Renal cortex interstitium (tissue), 15 donors: Measurements from ENCODE around the gene CHST6. TPM values are rescaled to one million over a fixed set of nuclear protein-coding genes. Genes with fewer than 3 reads are reported as not detected.
A peak's percentile ranks its signal among the peaks of the same experiment; 100 is the strongest.
"Not testable (repeated sequence)": the region's sequence is repeated elsewhere in the genome, so short reads cannot be mapped to it uniquely, and the experiment has no call there.

Experiments used
- DNase-seq, 11 donors: peaks; one replicate each; pipeline ENCODE4 v3.0.0-alpha.2; 2013; ENCODE audit warnings: low read depth in 9 of 11, low spot score in 4 of 11; ENCODE audit errors: extremely low read depth in 1 of 11
- long read RNA-seq, 16 experiments: transcript quantifications; one replicate each; lab custom pipeline, GENCODE V29; 2026
- polyA plus RNA-seq, 3 donors: library from polyadenylated mRNA; unstranded; fragments of 120-200 nt; gene quantifications; one replicate each; pipeline ENCODE4 v1.2.1, GENCODE V29; 2013; ENCODE audit not compliant: insufficient read length in 3 of 3

Gene CHST6
- polyA plus RNA-seq, result 1 to 10 TPM in 1 of 3 donors, under 1 TPM in 2; 0.65 to 1.1 (median 0.81) TPM
- long read RNA-seq, donor 1, result 0 reads
- long read RNA-seq, donor 2, result 0 reads
- long read RNA-seq, donor 3, result 0 reads
- long read RNA-seq, donor 4, result 0 reads
- long read RNA-seq, donor 5, result 0 reads
- long read RNA-seq, donor 6, result 0 reads
- long read RNA-seq, donor 7, result 0 reads
- long read RNA-seq, donor 8, result 0 reads
- long read RNA-seq, donor 9, full-length matches to known transcripts, result 1 of 1 reads
- long read RNA-seq, donor 9, partial matches to known transcripts, result 0 of 1 reads
- long read RNA-seq, donor 9, other reads (novel, unspliced or antisense), result 0 of 1 reads
- long read RNA-seq, donor 10, result 0 reads
- long read RNA-seq, donor 11, result 0 reads
- long read RNA-seq, donor 12, result 0 reads
- long read RNA-seq, donor 13, result 0 reads
- long read RNA-seq, donor 14, result 0 reads
- long read RNA-seq, donor 15, result 0 reads
- long read RNA-seq, donor 16, result 0 reads

DNA sequence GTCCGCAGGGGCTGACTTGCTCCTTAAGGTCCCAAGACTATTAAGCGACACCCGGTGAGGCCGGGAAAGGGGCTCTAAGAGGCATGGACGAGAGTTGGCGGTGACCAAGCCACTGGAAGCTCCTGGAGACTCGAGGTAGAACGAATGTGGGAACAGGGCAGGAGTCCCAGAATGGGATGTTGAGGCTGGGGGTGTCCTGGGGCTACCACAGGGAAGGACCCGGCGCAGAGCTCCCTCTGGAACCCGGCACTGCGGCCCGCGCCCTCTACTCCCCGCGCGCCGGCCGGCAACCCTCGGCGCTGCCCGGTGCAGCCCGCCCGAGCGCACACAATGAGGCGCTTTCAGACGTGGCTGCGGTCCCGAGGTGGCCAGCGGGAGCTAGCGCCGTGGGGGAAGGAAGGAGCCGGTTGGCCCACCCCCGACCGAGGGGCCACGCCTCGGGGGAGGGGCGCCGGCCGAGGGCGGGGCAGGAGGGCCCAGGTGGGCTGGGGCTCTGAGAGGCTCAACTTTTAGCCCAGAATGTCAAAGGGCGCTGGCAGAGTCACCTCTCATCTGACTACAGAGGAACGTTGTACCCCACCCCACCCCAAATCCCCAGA, at the start of gene CHST6:
TSS of gene CHST6 (minus strand) at position 366 of the 599 bp plus-strand sequence. CDS start 15,613 bp downstream, outside the sequence.
- peak in 1 of 11 donors; percentile 15 for DNase-seq

GRCh38 chr16:75542462-75542861, 47.2 kb upstream of the CHST6 start:
- DNase-seq, result not testable (repeated sequence)

DNA sequence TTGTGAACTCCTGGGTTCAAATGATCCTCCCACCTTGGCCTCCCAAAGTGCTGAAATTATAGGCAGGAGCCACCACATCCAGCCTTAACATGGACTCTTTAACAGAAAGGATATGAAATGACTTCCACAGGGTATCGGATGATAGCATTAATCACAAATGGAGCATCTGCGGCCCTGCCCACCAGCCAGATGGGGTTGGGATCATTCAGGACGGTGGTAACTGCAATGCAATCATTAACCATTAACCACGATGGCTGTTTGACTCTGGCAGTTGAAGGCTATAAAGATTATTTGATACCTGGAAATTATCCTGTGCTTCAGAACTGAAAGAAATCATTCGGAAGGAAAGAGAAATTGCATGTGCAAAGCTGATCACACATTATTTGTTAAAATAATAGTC, 46.0 kb upstream of the CHST6 start:
- no peak for DNase-seq

GRCh38 chr16:75538882-75539565, 43.8 kb upstream of the CHST6 start:
- DNase-seq, result not testable (repeated sequence)

DNA sequence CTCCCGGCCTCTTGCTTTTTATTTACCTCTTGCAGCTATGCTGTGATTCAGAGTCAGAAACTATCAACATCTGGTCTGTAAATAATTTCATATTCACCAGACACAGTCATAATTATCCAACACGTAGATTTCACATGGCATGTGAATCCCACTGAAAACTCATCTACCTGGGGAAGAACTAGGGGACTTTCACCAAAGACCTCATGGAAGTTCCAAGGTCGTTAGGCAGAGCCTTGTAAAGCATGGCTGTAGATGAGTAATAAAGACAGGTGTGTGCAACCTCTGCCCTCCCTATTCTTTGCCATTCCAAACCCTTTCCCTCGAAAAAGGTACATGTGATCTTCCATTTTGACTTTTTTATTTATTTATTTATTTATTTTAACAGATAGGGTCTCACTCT, 42.5 kb upstream of the CHST6 start:
- DNase-seq, result no peak

- DNase-seq, result no peak
Measured at GRCh38 chr16:75535901-75536300, 40.7 kb upstream of the CHST6 start, which contains the start of gene CHST5. TSS of gene CHST5 (minus strand) at chr16:75536108. CDS start at chr16:75530384, 5,724 bp downstream.

GRCh38 chr16:75535211-75535843, 40.1 kb upstream of the CHST6 start:
- DNase-seq, result no peak

GRCh38 chr16:75534560-75535205, 39.4 kb upstream of the CHST6 start:
- no peak for DNase-seq

DNA sequence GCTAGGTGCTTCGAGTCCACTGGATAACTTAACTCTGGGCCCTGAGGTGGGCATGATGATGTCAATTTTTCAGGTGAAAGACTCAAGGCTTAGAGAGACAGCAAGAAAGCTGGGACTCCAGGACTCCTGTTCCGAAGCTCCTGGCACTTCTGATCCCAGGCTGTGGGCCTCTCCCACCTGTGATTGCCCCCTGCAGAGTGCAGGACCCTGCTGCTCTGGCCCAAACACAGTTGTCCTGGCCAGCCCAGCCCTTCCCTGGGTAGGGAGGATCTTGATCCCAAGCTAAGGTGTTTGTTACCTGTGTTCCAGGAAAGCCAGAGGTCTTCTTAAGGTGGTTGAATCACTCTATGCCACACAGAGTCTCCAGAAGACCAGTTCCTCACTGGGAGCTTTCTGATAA, 37.5 kb upstream of the CHST6 start:
- no peak for DNase-seq

DNA sequence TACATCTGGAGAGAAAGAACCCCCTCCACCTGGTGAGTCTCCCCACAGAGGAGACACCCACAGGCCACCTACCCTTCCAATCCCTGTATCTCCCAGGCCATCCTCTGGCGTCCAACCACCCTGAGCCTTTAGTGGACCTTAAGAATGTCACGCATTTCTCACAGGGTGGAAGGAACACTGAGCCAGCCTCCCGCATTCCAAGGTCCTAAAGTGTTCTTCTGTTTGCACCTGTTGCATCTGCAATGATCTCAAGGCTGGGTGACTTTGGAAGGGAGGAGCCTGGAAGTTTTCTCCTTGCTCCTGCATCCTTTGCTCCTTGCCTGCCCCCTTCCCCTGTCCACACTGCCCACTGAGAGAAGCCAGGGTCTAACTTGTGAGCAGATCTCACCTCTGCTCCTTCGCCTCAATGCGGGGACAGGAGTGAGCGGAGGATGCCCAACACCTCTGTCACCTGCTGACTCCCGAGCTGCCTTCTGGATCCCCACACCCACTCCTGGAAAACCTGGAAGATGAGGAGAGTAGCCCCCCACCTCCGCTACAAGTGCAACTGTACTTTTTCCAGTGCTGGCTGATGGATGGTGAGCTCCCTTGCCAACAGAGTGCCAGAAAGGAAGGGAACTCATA, 37.0 kb upstream of the CHST6 start:
- DNase-seq, result no peak

GRCh38 chr16:75529959-75530358, 34.7 kb upstream of the CHST6 start:
- DNase-seq, result no peak

GRCh38 chr16:75529056-75529905, 34.0 kb upstream of the CHST6 start:
- no peak for DNase-seq

DNA sequence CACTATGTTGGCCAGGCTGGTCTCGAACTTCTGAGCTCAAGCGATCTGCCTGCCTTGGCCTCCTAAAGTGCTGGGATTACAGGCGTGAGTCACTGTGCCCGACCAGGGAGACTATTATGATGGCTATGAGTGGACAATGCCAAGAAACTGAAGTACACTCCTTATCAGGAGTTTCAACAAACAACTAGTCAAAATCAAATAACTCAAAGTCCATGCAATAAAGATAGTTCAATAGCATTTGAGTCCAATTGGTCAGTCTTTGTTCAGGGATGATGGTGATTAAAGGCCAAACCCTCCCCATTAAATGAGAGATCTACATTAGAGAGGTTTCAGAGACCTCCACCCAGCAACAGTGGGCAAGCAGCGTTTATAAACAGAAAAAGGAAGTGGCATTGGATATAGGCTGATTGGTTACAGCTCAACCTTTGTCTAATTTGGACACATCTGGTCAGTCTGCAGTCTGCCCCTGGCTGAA, 32.6 kb upstream of the CHST6 start:
- no peak for DNase-seq

DNA sequence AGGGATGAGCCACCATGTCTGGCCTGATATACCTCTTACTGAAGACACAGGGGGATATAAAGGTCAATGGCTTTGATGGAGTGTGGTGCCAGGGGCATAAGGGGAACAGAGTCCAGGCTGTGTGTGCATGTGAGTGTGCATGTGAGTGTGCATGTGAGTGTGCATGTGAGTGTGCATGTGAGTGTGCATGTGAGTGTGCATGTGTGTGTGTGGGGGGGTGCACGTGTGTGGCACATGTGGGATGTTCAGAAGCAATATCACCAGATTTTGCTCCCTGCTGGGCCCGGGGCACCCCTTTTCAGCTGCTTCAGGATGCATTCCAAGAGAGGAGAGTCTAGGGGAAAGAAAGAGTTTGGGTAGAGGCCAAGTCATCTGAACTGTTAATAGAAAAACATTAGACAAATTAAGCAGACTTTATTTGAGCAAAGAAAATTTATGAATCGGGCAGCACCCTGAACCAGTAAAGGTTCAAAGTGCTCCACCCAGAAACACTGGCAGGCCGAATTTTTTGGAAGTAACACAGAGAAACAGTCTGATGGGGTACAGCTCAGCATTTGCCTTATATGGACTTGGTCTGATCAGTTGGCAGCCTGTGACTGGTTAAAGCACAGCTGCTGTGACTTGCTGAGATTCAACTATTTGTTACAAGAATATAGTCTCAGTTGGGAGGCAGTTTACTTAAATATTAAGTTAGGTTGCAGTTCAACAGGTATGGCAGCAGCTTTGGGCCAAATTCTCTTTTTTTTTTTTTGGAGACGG, 31.0 kb upstream of the CHST6 start:
- DNase-seq, result no peak

GRCh38 chr16:75519175-75519574, 23.9 kb upstream of the CHST6 start:
- DNase-seq, result no peak

- DNase-seq, result peak in 1 of 11 donors; percentile 25
Measured at GRCh38 chr16:75516189-75516966, 21.1 kb upstream of the CHST6 start.
